GM12875 (cell line): Measurements from ENCODE around the gene BCL2L12.
"Not testable (repeated sequence)": the region's sequence is repeated elsewhere in the genome, so short reads cannot be mapped to it uniquely, and the experiment has no call there.

Experiments used
- H3K4me3 ChIP-seq: one replicate; pipeline ENCODE4 v1.5.1; 2011; ENCODE audit warnings: low read depth, low read length, control low read depth
- CTCF ChIP-seq: IDR thresholded peaks from 2 replicates; pipeline ENCODE4 v1.5.1; 2011; ENCODE audit warnings: low read depth, mild to moderate bottlenecking, control low read depth, inconsistent platforms, low read length, moderate library complexity, borderline replicate concordance; ENCODE audit not compliant: insufficient read depth

Gene BCL2L12

GRCh38 chr19:49710372-49710951 lies 44.7 kb downstream of the BCL2L12 start:
- TF ChIP-seq CTCF: no peak
- no peak overlapping the region for H3K4me3 ChIP-seq

GRCh38 chr19:49712397-49712859 lies 46.7 kb downstream of the BCL2L12 start:
- no peak overlapping the region for H3K4me3 ChIP-seq
- no peak for TF ChIP-seq CTCF

- no peak overlapping the region for H3K4me3 ChIP-seq
- no peak for TF ChIP-seq CTCF
Measured at GRCh38 chr19:49713236-49713845, 47.6 kb downstream of the BCL2L12 start.

GRCh38 chr19:49716154-49716553 lies 50.4 kb downstream of the BCL2L12 start:
- no peak for TF ChIP-seq CTCF
- H3K4me3 ChIP-seq: no peak overlapping the region

GRCh38 chr19:49718511-49718910 lies 52.8 kb downstream of the BCL2L12 start:
- TF ChIP-seq CTCF: no peak
- no peak overlapping the region for H3K4me3 ChIP-seq

- no peak overlapping the region for H3K4me3 ChIP-seq
- TF ChIP-seq CTCF: no peak
Measured at GRCh38 chr19:49718991-49719390, 53.3 kb downstream of the BCL2L12 start.

- not testable (repeated sequence) for H3K4me3 ChIP-seq
Measured at GRCh38 chr19:49719420-49719819, 53.7 kb downstream of the BCL2L12 start.
